GM23338 (cell line): ENCODE data around the gene RNF31. TPM values are rescaled to one million over a fixed set of nuclear protein-coding genes. Genes with fewer than 3 reads are reported as not detected.

Experiments used
- ATAC-seq: fragments of 200-7000 bp; cut with Tn5 transposase; 3 replicates; pipeline ENCODE4 v1.9.1; 2020
- DNase-seq: peaks from one replicate; pipeline ENCODE4 v3.0.0-alpha.2; 2015; ENCODE audit warnings: low spot score
- H2AFZ ChIP-seq: fragments of 200-600 bp; sonication (generic); 2 replicates; pipeline ENCODE4 v1.8.0; 2016; ENCODE audit warnings: antibody characterized with exemption, mild to moderate bottlenecking, moderate library complexity
- H3F3A ChIP-seq: fragments of 200-600 bp; sonication (generic); replicated peaks from 2 replicates; pipeline ENCODE4 v1.8.0; 2017; ENCODE audit warnings: antibody characterized with exemption, mixed run types, low read depth
- H3K27ac ChIP-seq: fragments of 200-600 bp; sonication (generic); 2 replicates; pipeline ENCODE4 v1.6.1; 2016; ENCODE audit warnings: low read depth
- H3K27me3 ChIP-seq: fragments of 200-600 bp; sonication (generic); 2 replicates; pipeline ENCODE4 v1.8.0; 2016; ENCODE audit warnings: mild to moderate bottlenecking, mixed run types, moderate library complexity; ENCODE audit not compliant: insufficient read depth
- H3K36me3 ChIP-seq: fragments of 200-600 bp; sonication (generic); 2 replicates; pipeline ENCODE4 v1.8.0; 2016; ENCODE audit warnings: mild to moderate bottlenecking; ENCODE audit not compliant: insufficient read depth
- H3K4me1 ChIP-seq: fragments of 200-600 bp; sonication (generic); 2 replicates; pipeline ENCODE4 v1.8.0; 2016; ENCODE audit warnings: mild to moderate bottlenecking, moderate library complexity; ENCODE audit not compliant: insufficient read depth
- H3K4me2 ChIP-seq: fragments of 200-600 bp; sonication (generic); 2 replicates; pipeline ENCODE4 v1.7.1; 2017; ENCODE audit warnings: mixed run types
- H3K4me3 ChIP-seq: fragments of 200-600 bp; sonication (generic); 2 replicates; pipeline ENCODE4 v1.6.1; 2016; ENCODE audit warnings: mixed run types
- H3K79me2 ChIP-seq: fragments of 200-600 bp; sonication (generic); replicated peaks from 2 replicates; pipeline ENCODE4 v1.8.0; 2017; ENCODE audit warnings: mild to moderate bottlenecking; ENCODE audit not compliant: insufficient read depth
- H3K9me2 ChIP-seq: fragments of 200-600 bp; sonication (generic); 2 replicates; pipeline ENCODE4 v1.8.0; 2017; ENCODE audit not compliant: insufficient read depth
- H4K20me1 ChIP-seq: fragments of 200-600 bp; sonication (generic); replicated peaks from 2 replicates; pipeline ENCODE4 v1.8.0; 2017; ENCODE audit warnings: mild to moderate bottlenecking; ENCODE audit not compliant: insufficient read depth
- H3K27ac Mint-ChIP-seq: 2 replicates; pipeline ENCODE4 v1.8.0; 2020; ENCODE audit warnings: inconsistent platforms, mild to moderate bottlenecking, moderate library complexity, mixed read lengths
- H3K27me3 Mint-ChIP-seq: 3 replicates; pipeline ENCODE4 v1.8.0; 2022; ENCODE audit warnings: low read depth, mild to moderate bottlenecking, moderate library complexity, mixed read lengths, inconsistent platforms; ENCODE audit not compliant: insufficient read depth, poor library complexity
- H3K36me3 Mint-ChIP-seq: 3 replicates; pipeline ENCODE4 v1.8.0; 2021; ENCODE audit warnings: low read depth, mild to moderate bottlenecking, inconsistent platforms, moderate library complexity, mixed read lengths
- H3K4me1 Mint-ChIP-seq: 3 replicates; pipeline ENCODE4 v1.8.0; 2020; ENCODE audit warnings: mild to moderate bottlenecking, inconsistent platforms, mixed read lengths
- H3K4me3 Mint-ChIP-seq: 3 replicates; pipeline ENCODE4 v1.8.0; 2021; ENCODE audit warnings: moderate library complexity, mild to moderate bottlenecking, inconsistent platforms, mixed read lengths
- H3K9me3 Mint-ChIP-seq: 3 replicates; pipeline ENCODE4 v1.8.0; 2020; ENCODE audit warnings: moderate library complexity, mild to moderate bottlenecking, inconsistent platforms, mixed read lengths
- CREB1 ChIP-seq: fragments of 250-450 bp; sonication (Bioruptor Pico); IDR thresholded peaks from 2 replicates; pipeline ENCODE4 v1.5.0; 2020; ENCODE audit warnings: low read depth, mild to moderate bottlenecking, moderate library complexity
- EZH2 ChIP-seq: fragments of 200-600 bp; sonication (generic); IDR thresholded peaks from one replicate; pipeline ENCODE4 v1.8.0; 2017; ENCODE audit warnings: antibody characterized with exemption, mild to moderate bottlenecking, low read depth; ENCODE audit not compliant: unreplicated experiment
- JUNB ChIP-seq: IDR thresholded peaks from one replicate; pipeline ENCODE4 v1.6.1; 2016; ENCODE audit warnings: antibody characterized with exemption; ENCODE audit not compliant: unreplicated experiment
- NANOG ChIP-seq: IDR thresholded peaks from 2 replicates; pipeline ENCODE4 v1.6.1; 2016; ENCODE audit warnings: antibody characterized with exemption, borderline replicate concordance
- STAT1 ChIP-seq: IDR thresholded peaks from one replicate; pipeline ENCODE4 v1.6.1; 2016; ENCODE audit warnings: antibody characterized with exemption; ENCODE audit not compliant: unreplicated experiment
- ZNF114 ChIP-seq: fragments of 250-450 bp; sonication (Bioruptor Pico); IDR thresholded peaks from 2 replicates; pipeline ENCODE4 v1.5.0; 2020; ENCODE audit warnings: mild to moderate bottlenecking, moderate library complexity
- ZNF331 ChIP-seq: fragments of 250-450 bp; sonication (Bioruptor Pico); IDR thresholded peaks from 2 replicates; pipeline ENCODE4 v1.5.0; 2020; ENCODE audit warnings: low read depth, mild to moderate bottlenecking, moderate library complexity
- polyA plus RNA-seq: library from polyadenylated mRNA; unstranded; fragments of >200 nt; fragmentation: Nextera tagmentation; extraction: Ambion mirVana; gene quantifications from 2 replicates; pipeline ENCODE4 v1.2.1, GENCODE V29; 2016
- total RNA-seq: library from RNA; depleted of rRNA; stranded (reverse); fragments of >200 nt; shearing (Covaris generic); gene quantifications from 2 replicates; pipeline ENCODE4 v1.2.3, GENCODE V29; 2014
- TF ChIP-seq, protein P1 (sequence below), 2 experiments: fragments of 200-600 bp in 1 of 2; sonication (generic) in 1 of 2; conservative IDR thresholded peaks; 2 replicates each; pipeline versions ENCODE4 v1.5.1 to v1.6.1; 2016 to 2017; ENCODE audit warnings: antibody characterized with exemption in 2 of 2, low read depth in 2 of 2, mild to moderate bottlenecking in 2 of 2, moderate library complexity in 1 of 2
- TF ChIP-seq, protein P2 (sequence below): IDR thresholded peaks from one replicate; pipeline ENCODE4 v1.6.1; 2018; ENCODE audit warnings: antibody characterized with exemption; ENCODE audit not compliant: unreplicated experiment
- TF ChIP-seq, protein P3 (sequence below): IDR thresholded peaks from 2 replicates; pipeline ENCODE4 v1.6.1; 2016; ENCODE audit warnings: antibody characterized with exemption

RNF31 gene
- total and polyA plus RNA-seq, 2 experiments from 2014 or later, result 54.8 to 87.4 TPM

DNA sequence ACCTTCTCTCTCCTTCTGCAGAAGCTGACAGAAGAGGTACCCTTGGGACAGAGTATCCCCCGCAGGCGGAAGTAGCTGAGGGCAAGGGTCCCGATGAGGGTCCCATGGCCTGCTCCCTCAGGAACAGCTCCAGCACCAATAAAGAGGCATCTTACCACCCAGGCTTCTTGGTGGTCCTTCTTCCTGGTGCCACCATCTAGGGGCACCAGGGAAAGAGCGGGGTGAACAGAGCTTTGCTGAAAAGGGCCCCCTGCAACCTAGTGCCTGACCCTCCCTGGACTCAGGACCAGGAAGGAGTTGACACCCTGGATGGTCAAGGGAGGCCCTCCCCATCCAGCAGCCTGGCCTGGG lies 13.2 kb downstream of the RNF31 start:
- no peak overlapping the region for H3K4me2 ChIP-seq
- TF ChIP-seq STAT1 (no peak), JUNB (no peak), NANOG (no peak), EZH2 (no peak), CREB1 (CRISPR knock-in tag) (no peak), ZNF331 (no peak), ZNF114 (CRISPR knock-in tag) (no peak)
- TF ChIP-seq, protein P1, sequence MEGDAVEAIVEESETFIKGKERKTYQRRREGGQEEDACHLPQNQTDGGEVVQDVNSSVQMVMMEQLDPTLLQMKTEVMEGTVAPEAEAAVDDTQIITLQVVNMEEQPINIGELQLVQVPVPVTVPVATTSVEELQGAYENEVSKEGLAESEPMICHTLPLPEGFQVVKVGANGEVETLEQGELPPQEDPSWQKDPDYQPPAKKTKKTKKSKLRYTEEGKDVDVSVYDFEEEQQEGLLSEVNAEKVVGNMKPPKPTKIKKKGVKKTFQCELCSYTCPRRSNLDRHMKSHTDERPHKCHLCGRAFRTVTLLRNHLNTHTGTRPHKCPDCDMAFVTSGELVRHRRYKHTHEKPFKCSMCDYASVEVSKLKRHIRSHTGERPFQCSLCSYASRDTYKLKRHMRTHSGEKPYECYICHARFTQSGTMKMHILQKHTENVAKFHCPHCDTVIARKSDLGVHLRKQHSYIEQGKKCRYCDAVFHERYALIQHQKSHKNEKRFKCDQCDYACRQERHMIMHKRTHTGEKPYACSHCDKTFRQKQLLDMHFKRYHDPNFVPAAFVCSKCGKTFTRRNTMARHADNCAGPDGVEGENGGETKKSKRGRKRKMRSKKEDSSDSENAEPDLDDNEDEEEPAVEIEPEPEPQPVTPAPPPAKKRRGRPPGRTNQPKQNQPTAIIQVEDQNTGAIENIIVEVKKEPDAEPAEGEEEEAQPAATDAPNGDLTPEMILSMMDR (conservative IDR thresholded peaks at IDR 0.05; ENCODE audit: low read depth in 2 of 2), result no peak
- TF ChIP-seq, protein P2, sequence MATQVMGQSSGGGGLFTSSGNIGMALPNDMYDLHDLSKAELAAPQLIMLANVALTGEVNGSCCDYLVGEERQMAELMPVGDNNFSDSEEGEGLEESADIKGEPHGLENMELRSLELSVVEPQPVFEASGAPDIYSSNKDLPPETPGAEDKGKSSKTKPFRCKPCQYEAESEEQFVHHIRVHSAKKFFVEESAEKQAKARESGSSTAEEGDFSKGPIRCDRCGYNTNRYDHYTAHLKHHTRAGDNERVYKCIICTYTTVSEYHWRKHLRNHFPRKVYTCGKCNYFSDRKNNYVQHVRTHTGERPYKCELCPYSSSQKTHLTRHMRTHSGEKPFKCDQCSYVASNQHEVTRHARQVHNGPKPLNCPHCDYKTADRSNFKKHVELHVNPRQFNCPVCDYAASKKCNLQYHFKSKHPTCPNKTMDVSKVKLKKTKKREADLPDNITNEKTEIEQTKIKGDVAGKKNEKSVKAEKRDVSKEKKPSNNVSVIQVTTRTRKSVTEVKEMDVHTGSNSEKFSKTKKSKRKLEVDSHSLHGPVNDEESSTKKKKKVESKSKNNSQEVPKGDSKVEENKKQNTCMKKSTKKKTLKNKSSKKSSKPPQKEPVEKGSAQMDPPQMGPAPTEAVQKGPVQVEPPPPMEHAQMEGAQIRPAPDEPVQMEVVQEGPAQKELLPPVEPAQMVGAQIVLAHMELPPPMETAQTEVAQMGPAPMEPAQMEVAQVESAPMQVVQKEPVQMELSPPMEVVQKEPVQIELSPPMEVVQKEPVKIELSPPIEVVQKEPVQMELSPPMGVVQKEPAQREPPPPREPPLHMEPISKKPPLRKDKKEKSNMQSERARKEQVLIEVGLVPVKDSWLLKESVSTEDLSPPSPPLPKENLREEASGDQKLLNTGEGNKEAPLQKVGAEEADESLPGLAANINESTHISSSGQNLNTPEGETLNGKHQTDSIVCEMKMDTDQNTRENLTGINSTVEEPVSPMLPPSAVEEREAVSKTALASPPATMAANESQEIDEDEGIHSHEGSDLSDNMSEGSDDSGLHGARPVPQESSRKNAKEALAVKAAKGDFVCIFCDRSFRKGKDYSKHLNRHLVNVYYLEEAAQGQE, result no peak
- TF ChIP-seq, protein P3, sequence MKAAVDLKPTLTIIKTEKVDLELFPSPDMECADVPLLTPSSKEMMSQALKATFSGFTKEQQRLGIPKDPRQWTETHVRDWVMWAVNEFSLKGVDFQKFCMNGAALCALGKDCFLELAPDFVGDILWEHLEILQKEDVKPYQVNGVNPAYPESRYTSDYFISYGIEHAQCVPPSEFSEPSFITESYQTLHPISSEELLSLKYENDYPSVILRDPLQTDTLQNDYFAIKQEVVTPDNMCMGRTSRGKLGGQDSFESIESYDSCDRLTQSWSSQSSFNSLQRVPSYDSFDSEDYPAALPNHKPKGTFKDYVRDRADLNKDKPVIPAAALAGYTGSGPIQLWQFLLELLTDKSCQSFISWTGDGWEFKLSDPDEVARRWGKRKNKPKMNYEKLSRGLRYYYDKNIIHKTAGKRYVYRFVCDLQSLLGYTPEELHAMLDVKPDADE, result no peak
- H3K27ac ChIP-seq, result no peak overlapping the region
- Mint-ChIP-seq H3K27ac (no peak overlapping the region), H3K36me3 (peaks cover 58% of the 10 kb centered on the region), H3K4me1 (peaks cover 9% of the 10 kb centered on the region), H3K27me3 (peaks cover 4% of the 10 kb centered on the region), H3K4me3 (no peak overlapping the region), H3K9me3 (no peaks in the 10 kb centered on the region)
- H3K4me3 ChIP-seq, result no peak overlapping the region
- DNase-seq, result no peak
- no peaks in the 10 kb centered on the region for H3K27me3 ChIP-seq
- peaks cover 7% of the 10 kb centered on the region; the same call in 1 of the 2 replicates for H4K20me1 ChIP-seq
- H3K9me2 ChIP-seq, result no peaks in the 10 kb centered on the region
- no peak overlapping the region for H2AFZ ChIP-seq
- H3K79me2 ChIP-seq, result no peaks in the 10 kb centered on the region
- no peak for ATAC-seq
- peaks cover 12% of the 10 kb centered on the region; the same call in 1 of the 2 replicates for H3F3A ChIP-seq
- peaks cover 11% of the 10 kb centered on the region for H3K4me1 ChIP-seq
- peaks cover 7% of the 10 kb centered on the region; the same call in 1 of the 2 replicates for H3K36me3 ChIP-seq
